ENCODE results near the gene NMU. TPM values are rescaled to one million over a fixed set of nuclear protein-coding genes. Genes with fewer than 3 reads are reported as not detected.

NMU gene
- polyA plus RNA-seq, 1 of the 3 experiments (the other 2 are of a cell fraction) = 0.66 TPM

- ChIA-PET CTCF (interaction anchor here (0.9 kb wide), 1 partner anchor 69 kb away, joined by 4 read pairs; the partner anchor contains the start of gene CLOCK), POLR2A (no interaction called here)
- Histone ChIP-seq H3K79me2 (ENCODE audit: insufficient read depth) (no peaks in the 10 kb centered on the region), H3K9me3 (no peaks in the 10 kb centered on the region), H2AFZ (ENCODE audit: low read depth) (no peak overlapping the region), H3F3A (replicated peaks; ENCODE audit: insufficient read depth) (no peaks in the 10 kb centered on the region), H3K9me2 (no peaks in the 10 kb centered on the region), H3K36me3 (replicated peaks in 1 of 2; ENCODE audit: control insufficient read depth in 1 of 2, insufficient read depth in 2 of 2, low read length in 1 of 2) (no peaks in the 10 kb centered on the region), H3K27ac (ENCODE audit: low read depth in 2 of 2, low read length in 1 of 2) (peak overlapping the region in 1 of 2 experiments; percentile 43; a peak in 1 of 4 replicates), H3K4me2 (no peak overlapping the region), H4K20me1 (ENCODE audit: insufficient read depth) (no peaks in the 10 kb centered on the region), H3K9ac (no peak overlapping the region), H3K27me3 (ENCODE audit: insufficient read depth) (no peaks in the 10 kb centered on the region), H3K4me1 (ENCODE audit: control insufficient read depth in 1 of 2, insufficient read depth in 2 of 2, low read depth in 1 of 2, low read length in 1 of 2) (peaks cover 0 to 6% of the 10 kb centered on the region in 2 experiments; a peak in 1 of 4 replicates), H3K4me3 (ENCODE audit: low read depth in 2 of 2, low read length in 1 of 2) (no peak overlapping the region)
- WGBS (ENCODE audit: low lambda C conversion rate) = 73% methylated on average over 3 of the region's 3 CpGs
- DNase-seq = peak; percentile 49
- TF ChIP-seq ELF1 (IDR thresholded peaks at IDR 0.05) (no peak), ZBTB33 (IDR thresholded peaks at IDR 0.05; ENCODE audit: borderline replicate concordance, low read depth) (no peak)
Observed at GRCh38 chr4:55615008-55615407, 21.1 kb downstream of the NMU start.

- H3K79me2 ChIP-seq (ENCODE audit: insufficient read depth) = no peaks in the 10 kb centered on the region
- POLR2A ChIA-PET = no interaction called here
- H3K4me2 ChIP-seq = no peak overlapping the region
- H3K36me3 ChIP-seq (replicated peaks in 1 of 2; ENCODE audit: control insufficient read depth in 1 of 2, insufficient read depth in 2 of 2, low read length in 1 of 2) = no peaks in the 10 kb centered on the region
- TF ChIP-seq RFX5 (IDR thresholded peaks at IDR 0.05; ENCODE audit: low read length) (no peak), RAD21 (IDR thresholded peaks at IDR 0.05; ENCODE audit: low read length) (no peak), RCOR1 (IDR thresholded peaks at IDR 0.05; ENCODE audit: low read length) (no peak), REST (IDR thresholded peaks at IDR 0.05; ENCODE audit: low read depth, low read length) (no peak), TCF12 (IDR thresholded peaks at IDR 0.05) (no peak), EZH2phosphoT487 (IDR thresholded peaks at IDR 0.05; ENCODE audit: borderline replicate concordance, low read depth) (no peak), MAX (IDR thresholded peaks at IDR 0.05; ENCODE audit: low read depth) (no peak), SMC3 (IDR thresholded peaks at IDR 0.05; ENCODE audit: low read depth, low read length) (no peak), PBX3 (IDR thresholded peaks at IDR 0.05) (no peak), FOXJ3 (CRISPR knock-in tag; IDR thresholded peaks at IDR 0.05) (no peak), JUND (IDR thresholded peaks at IDR 0.05) (no peak), SIN3A (IDR thresholded peaks at IDR 0.05; ENCODE audit: borderline replicate concordance, low read depth, low read length) (no peak), CTCF (IDR thresholded peaks at IDR 0.05) (no peak)
- WGBS (ENCODE audit: low lambda C conversion rate) = 74% methylated on average over 3 of the region's 3 CpGs
- no peaks in the 10 kb centered on the region for H3F3A ChIP-seq (replicated peaks; ENCODE audit: insufficient read depth)
- DNase-seq = no peak
- no peak overlapping the region for H3K9ac ChIP-seq
- no peaks in the 10 kb centered on the region for H4K20me1 ChIP-seq (ENCODE audit: insufficient read depth)
- H3K4me1 ChIP-seq (ENCODE audit: control insufficient read depth in 1 of 2, insufficient read depth in 2 of 2, low read depth in 1 of 2, low read length in 1 of 2) = peaks cover 0 to 6% of the 10 kb centered on the region in 2 experiments; a peak in 1 of 4 replicates
- no peak overlapping the region for H2AFZ ChIP-seq (ENCODE audit: low read depth)
- H3K27ac ChIP-seq (ENCODE audit: low read depth in 2 of 2, low read length in 1 of 2) = no peak overlapping the region
- no peak overlapping the region for H3K4me3 ChIP-seq (ENCODE audit: low read depth in 2 of 2, low read length in 1 of 2)
- no peaks in the 10 kb centered on the region for H3K27me3 ChIP-seq (ENCODE audit: insufficient read depth)
- H3K9me3 ChIP-seq = no peaks in the 10 kb centered on the region
- CTCF ChIA-PET = interaction anchor here (1.0 kb wide), 1 partner anchor 253 kb away, joined by 3 read pairs; no protein-coding TSS in a partner anchor
- no peaks in the 10 kb centered on the region for H3K9me2 ChIP-seq
Observed at GRCh38 chr4:55613621-55614020, 22.5 kb downstream of the NMU start.
